ENCODE data around the gene ZCCHC18.
"Not testable (repeated sequence)": the region's sequence is repeated elsewhere in the genome, so short reads cannot be mapped to it uniquely, and the experiment has no call there.

GRCh38 chrX:104110491-104111240, 1.7 kb upstream of the ZCCHC18 start:
- TF ChIP-seq CTCF (IDR thresholded peaks at IDR 0.05); KDM5A (IDR thresholded peaks at IDR 0.05); JUN (IDR thresholded peaks at IDR 0.05); ZSCAN20 (CRISPR knock-in tag; IDR thresholded peaks at IDR 0.05); POLR2AphosphoS2 (conservative IDR thresholded peaks at IDR 0.05; ENCODE audit: low read length); CHD4 (IDR thresholded peaks at IDR 0.05; ENCODE audit: borderline replicate concordance); ZNF302 (CRISPR knock-in tag; IDR thresholded peaks at IDR 0.05); HDAC2 (IDR thresholded peaks at IDR 0.05): not testable (repeated sequence)
